ENCODE data around the gene PRKCI. TPM values are rescaled to one million over a fixed set of nuclear protein-coding genes. Genes with fewer than 3 reads are reported as not detected.
"Not testable (repeated sequence)": the region's sequence is repeated elsewhere in the genome, so short reads cannot be mapped to it uniquely, and the experiment has no call there.

PRKCI gene
- total RNA-seq, 2 donors from 2014 or later: 18.0 to 18.7 TPM

DNA sequence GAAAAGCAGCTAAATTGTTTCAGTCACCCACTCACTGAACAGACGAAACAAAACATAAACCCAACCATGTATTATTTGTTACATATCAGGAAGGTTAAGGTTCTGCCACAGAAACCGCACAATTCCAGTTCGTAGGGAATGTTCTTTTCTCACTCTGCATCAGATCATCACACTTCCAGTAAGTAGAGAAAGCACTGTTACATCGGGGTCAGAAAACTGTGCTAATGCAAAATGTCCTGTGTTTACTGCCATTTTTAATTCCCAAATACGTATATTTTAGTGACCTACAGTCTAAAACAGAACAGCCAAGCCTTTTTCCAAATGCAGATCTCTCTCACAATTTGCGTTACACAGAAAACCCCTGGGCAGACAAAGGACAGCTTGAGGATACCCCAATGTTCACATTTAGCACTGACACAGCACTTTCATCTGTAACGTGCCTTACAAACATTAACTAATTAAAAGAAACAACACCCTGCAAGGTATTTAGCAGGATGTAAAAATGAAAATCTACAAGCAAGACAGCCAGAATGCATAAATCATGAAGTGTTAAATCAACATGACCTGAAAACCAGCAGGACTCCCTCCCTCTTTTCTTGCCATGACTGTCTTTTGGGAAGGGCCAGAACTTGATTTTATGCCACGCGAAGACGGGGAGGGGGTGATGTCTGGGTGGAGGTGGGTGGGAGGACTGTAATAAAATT, 100.5 kb downstream of the PRKCI start:
- no peak for ATAC-seq
- H3K36me3 Mint-ChIP-seq (ENCODE audit: low read depth): peaks cover 3% of the 10 kb centered on the region

DNA sequence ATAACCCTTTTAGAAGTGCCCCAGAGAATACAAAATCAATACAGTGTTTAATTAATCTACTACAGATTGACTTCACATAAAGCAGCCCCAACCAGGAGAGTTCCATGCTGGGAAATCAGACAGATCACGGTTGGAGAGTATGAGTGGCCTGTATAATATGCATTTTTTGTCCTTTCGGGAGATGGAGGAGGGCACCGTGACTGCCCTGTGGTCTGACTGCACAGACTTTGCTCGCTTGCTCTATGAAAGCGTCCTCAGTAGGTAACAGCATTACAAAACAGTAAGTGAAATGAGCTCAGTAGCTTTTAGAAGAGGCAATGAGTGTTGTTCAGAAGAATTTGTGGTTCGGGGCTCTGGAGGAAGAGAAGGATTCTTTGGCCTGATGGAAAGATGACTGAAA, 101.1 kb downstream of the PRKCI start:
- H3K36me3 Mint-ChIP-seq (ENCODE audit: low read depth): peaks cover 3% of the 10 kb centered on the region
- H3K9me3 ChIP-seq (ENCODE audit: control insufficient read depth, low read length, poor library complexity, severe bottlenecking): no peaks in the 10 kb centered on the region
- H3K27me3 Mint-ChIP-seq: peaks cover 11% of the 10 kb centered on the region
- H3K27ac Mint-ChIP-seq: no peak overlapping the region
- peaks cover 2% of the 10 kb centered on the region for H3K4me1 Mint-ChIP-seq
- ATAC-seq (no peak), DNase-seq (no peak)
- H3K4me3 Mint-ChIP-seq: no peak overlapping the region

More for the DNA sequence above, 100.5 kb downstream of the PRKCI start:
- no peaks in the 10 kb centered on the region for H3K9me3 ChIP-seq (ENCODE audit: control insufficient read depth, low read length, poor library complexity, severe bottlenecking)
- H3K4me3 Mint-ChIP-seq: no peak overlapping the region
- peaks cover 2% of the 10 kb centered on the region for H3K4me1 Mint-ChIP-seq
- H3K27ac Mint-ChIP-seq: no peak overlapping the region
- H3K27me3 Mint-ChIP-seq: peaks cover 11% of the 10 kb centered on the region
- DNase-seq: no peak

DNA sequence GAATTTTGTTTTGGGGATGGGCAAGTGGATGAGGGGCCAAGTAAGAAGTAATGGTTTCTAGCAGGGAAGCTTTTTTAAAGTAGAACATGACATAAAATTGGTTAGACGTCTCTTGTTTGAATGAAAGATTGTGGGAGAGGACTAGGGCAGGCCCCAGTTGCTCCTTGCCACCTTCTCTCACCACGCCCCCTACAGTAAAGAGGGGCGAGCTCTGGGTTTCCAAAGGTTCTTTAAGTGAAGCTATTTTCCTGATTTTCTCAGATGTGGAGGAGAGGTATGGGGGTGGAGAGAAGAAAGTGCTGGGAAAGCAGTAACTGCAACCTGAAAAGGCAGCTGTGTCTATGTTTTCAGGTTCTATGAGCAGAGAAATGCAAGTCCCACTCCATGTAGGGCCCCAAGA, 102.7 kb downstream of the PRKCI start:
- no peaks in the 10 kb centered on the region for H3K9me3 ChIP-seq (ENCODE audit: control insufficient read depth, low read length, poor library complexity, severe bottlenecking)
- Mint-ChIP-seq H3K36me3 (ENCODE audit: low read depth) (peaks cover 3% of the 10 kb centered on the region), H3K4me1 (peaks cover 2% of the 10 kb centered on the region), H3K27me3 (peaks cover 11% of the 10 kb centered on the region), H3K4me3 (no peak overlapping the region), H3K27ac (peak overlapping the region; percentile 59)
- ATAC-seq (no peak), DNase-seq (no peak)

DNA sequence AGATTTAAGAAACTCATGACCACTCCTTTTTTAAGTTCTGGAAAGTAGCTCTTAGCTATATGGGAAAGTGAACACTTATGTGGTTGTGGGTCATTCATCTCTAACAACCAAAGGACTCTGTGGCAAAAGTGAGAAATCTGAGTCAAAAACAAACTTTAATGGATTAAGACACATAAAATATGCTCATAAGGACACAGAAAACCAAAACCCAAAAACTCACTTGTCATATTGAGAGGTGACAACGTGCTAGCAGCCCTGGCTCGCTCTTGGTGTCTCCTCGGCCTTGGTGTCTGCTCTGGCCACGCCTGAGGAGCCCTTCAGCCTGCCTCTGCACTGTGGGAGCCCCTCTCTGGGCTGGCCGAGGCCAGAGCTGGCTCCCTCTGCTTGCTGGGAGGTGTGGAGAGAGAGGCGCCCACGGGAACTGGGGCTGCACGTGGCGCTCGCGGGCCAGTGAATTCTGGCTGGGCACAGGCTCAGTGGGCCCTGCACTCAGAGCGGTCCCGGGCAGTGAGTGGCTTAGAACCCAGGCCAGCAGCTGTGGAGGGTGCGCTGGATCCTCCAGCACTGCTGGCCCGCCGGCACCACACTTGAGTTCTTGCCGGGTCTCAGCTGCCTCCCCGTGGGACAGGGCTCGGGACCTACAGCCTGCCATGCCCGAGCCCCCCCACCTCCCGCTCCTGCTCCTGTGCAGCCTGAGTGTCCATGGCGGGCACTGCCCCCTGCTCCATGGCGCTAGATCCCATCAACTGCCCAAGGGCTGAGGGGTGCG, 105.0 kb downstream of the PRKCI start:
- Mint-ChIP-seq H3K27me3 (peaks cover 11% of the 10 kb centered on the region), H3K4me1 (peaks cover 5% of the 10 kb centered on the region), H3K36me3 (ENCODE audit: low read depth) (peaks cover 3% of the 10 kb centered on the region), H3K27ac (no peak overlapping the region), H3K4me3 (no peak overlapping the region)
- no peak for DNase-seq
- no peaks in the 10 kb centered on the region for H3K9me3 ChIP-seq (ENCODE audit: control insufficient read depth, low read length, poor library complexity, severe bottlenecking)
- ATAC-seq: no peak

DNA sequence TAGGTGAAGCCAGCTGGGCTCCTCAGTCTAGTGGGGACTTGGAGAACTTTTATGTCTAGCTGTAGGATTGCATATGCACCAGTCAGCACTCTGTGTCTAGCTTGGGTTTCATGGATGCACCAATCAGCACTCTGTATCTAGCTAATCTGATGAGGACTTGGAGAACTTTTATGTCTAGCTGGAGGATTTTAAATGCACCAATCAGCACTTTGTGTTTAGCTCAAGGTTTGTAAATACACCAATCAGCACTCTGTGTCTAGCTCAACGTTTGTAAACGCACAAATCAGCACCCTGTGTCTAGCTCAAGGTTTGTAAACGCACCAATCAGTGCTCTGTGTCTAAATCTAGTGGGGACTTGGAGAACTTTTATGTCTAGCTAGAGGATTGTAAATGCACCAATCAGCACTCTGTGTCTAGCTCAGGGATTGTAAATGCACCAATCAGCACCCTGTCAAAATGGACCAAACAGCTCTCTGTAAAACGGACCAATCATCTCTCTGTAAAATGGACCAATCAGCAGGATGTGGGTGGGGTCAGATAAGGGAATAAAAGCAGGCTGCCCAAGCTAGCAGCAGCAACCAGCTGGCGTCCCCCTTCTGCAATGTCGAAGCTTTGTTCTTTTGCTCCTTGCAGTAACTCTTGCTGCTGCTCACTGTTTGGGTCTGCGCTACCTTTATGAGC, 105.8 kb downstream of the PRKCI start:
- not testable (repeated sequence) for H3K9me3 ChIP-seq (ENCODE audit: control insufficient read depth, low read length, poor library complexity, severe bottlenecking); H3K36me3 Mint-ChIP-seq (ENCODE audit: low read depth); H3K4me1 Mint-ChIP-seq; H3K27me3 Mint-ChIP-seq; DNase-seq; H3K27ac Mint-ChIP-seq; ATAC-seq; H3K4me3 Mint-ChIP-seq

DNA sequence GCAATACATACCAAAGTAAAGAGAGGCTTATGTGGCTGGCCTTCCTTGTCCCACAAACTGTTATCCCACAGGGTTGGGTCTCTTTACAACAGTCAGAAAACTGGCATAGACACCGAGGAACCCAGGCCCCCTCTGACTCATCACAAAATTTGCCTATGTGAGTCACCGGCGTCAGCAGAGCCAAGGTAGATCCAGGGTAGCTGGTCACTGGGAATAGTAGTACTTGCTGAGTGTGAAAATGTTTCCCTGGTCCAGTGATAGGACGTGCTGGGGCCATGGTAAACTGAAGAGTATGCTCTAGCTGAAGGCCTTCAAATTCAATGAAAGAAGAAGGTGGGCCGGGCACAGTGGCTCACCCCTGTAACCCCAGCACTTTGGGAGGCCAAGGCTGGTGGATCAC, 108.1 kb downstream of the PRKCI start:
- DNase-seq (no peak), ATAC-seq (no peak)
- Mint-ChIP-seq H3K27ac (no peak overlapping the region), H3K36me3 (ENCODE audit: low read depth) (peaks cover 2% of the 10 kb centered on the region), H3K4me3 (no peak overlapping the region), H3K27me3 (no peaks in the 10 kb centered on the region), H3K4me1 (peaks cover 3% of the 10 kb centered on the region)
- H3K9me3 ChIP-seq (ENCODE audit: control insufficient read depth, low read length, poor library complexity, severe bottlenecking): no peaks in the 10 kb centered on the region

DNA sequence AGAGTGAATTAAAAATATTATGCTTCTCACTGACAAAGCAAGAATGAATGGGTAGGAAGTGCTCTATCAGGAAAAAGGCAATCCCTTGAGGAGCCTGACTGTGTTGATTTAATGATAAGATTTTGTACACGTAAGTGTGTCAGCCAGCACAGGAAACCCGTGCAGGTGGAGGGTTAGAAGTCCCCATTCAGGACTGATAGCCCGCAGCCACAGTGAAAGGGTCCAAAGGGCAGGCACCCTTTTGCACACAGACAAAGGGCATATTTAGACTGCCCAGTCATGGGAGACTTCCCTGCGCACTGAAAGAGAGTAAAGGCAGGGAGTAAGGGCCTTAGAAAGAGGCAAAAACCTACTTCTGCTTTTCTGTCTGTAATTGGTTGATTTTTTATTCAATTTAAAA, 108.9 kb downstream of the PRKCI start:
- Mint-ChIP-seq H3K36me3 (ENCODE audit: low read depth) (peaks cover 2% of the 10 kb centered on the region), H3K27me3 (no peaks in the 10 kb centered on the region)

DNA sequence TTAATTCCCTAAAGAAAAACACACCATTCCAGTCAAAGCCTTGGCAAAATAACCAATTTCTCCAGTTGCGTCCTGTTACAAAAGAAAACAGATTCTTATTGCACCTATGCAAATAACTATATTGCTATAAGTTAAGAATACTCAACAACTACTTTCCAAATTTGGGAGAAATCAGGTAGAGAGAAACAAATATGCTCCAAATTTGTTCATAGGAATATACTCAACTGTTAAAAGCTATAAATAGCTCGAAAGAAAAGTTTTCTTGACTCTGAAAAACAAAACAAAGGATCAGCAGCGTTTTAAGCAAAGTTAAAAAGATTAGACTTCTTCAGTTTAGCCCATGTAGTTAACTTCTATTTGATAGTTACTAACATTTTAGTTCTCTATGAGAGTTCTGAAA, 115.2 kb downstream of the PRKCI start:
- Mint-ChIP-seq H3K4me1 (no peaks in the 10 kb centered on the region), H3K27ac (no peak overlapping the region), H3K4me3 (no peak overlapping the region), H3K36me3 (ENCODE audit: low read depth) (peaks cover 2% of the 10 kb centered on the region), H3K27me3 (no peaks in the 10 kb centered on the region)
- no peak for DNase-seq
- no peaks in the 10 kb centered on the region for H3K9me3 ChIP-seq (ENCODE audit: control insufficient read depth, low read length, poor library complexity, severe bottlenecking)
- ATAC-seq: no peak

More for the DNA sequence above, 108.9 kb downstream of the PRKCI start:
- ATAC-seq (peak; percentile 32), DNase-seq (no peak)
- peaks cover 3% of the 10 kb centered on the region for H3K4me1 Mint-ChIP-seq
- H3K27ac Mint-ChIP-seq: no peak overlapping the region
- no peaks in the 10 kb centered on the region for H3K9me3 ChIP-seq (ENCODE audit: control insufficient read depth, low read length, poor library complexity, severe bottlenecking)
- H3K4me3 Mint-ChIP-seq: no peak overlapping the region

DNA sequence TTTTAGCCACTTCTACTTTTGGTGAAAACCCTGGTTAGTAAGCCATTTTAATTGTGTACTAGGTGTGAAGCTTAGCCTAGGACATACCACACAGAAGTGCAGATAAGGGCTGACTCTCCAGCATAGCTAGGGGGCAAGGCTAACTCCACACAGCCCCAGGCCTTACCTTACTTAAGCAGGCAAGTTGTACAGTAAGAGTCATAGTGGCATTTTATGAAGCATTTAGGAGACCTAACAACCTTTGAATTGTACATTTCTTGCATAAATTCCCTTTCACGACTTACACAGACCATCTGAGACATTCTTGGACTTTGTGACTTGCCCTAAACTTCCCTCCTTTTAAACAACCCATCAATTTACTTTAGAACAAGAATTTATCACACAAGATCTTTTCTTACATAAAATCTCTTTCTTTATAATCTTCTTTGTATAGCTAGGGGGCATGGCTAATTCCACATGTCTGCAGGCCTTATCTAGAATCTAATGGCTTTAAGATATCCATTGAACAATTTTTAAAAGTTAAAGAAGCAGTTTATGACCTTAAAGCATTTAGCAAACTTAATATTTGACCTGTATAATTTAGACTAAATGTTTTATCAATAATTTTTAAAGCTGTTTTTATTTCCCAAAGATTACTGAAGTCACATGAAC, 116.6 kb downstream of the PRKCI start:
- Mint-ChIP-seq H3K27me3 (no peaks in the 10 kb centered on the region), H3K27ac (no peak overlapping the region), H3K4me1 (no peaks in the 10 kb centered on the region), H3K4me3 (no peak overlapping the region), H3K36me3 (ENCODE audit: low read depth) (no peaks in the 10 kb centered on the region)
- ATAC-seq (no peak), DNase-seq (no peak)
- H3K9me3 ChIP-seq (ENCODE audit: control insufficient read depth, low read length, poor library complexity, severe bottlenecking): no peaks in the 10 kb centered on the region

DNA sequence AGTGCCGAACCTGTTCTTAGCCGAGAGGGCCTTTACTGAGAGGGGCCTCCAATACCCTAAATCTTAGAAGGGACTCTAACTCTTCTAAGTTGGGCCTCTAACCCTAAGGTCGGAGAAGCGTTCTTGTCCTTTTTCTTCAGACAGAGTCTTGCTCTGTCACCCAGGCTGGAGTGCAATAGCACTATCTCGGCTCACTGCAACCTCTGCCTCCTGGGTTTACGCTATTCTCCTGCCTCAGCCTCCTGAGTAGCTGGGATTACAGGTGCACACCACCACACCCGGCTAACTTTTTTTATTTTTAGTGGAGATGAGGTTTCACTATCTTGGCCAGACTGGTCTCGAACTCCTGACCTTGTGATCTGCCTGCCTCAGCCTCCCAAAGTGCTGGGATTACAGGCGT, 120.0 kb downstream of the PRKCI start:
- H3K9me3 ChIP-seq (ENCODE audit: control insufficient read depth, low read length, poor library complexity, severe bottlenecking); H3K4me3 Mint-ChIP-seq; H3K27ac Mint-ChIP-seq; H3K36me3 Mint-ChIP-seq (ENCODE audit: low read depth); ATAC-seq; DNase-seq; H3K4me1 Mint-ChIP-seq; H3K27me3 Mint-ChIP-seq: not testable (repeated sequence)

DNA sequence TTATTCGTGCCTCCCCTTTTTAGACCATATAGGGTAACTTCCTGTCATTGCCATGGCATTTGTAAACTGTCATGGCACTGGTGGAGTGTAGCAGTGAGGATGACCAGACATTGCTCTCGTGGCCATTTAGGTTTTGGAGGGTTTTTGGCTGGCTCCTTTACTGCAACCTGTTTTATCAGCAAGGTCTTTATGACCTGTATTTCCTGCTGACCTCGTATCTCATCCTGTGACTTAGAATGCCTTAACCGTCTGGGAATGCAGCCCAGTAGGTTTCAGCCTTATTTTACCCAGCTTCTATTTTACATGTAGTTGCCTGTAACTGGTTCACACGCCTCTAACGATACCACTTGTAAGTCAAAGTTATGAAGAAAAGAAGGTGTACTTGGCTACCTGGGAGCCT, 121.6 kb downstream of the PRKCI start:
- not testable (repeated sequence) for H3K9me3 ChIP-seq (ENCODE audit: control insufficient read depth, low read length, poor library complexity, severe bottlenecking); DNase-seq; H3K27ac Mint-ChIP-seq; ATAC-seq; H3K36me3 Mint-ChIP-seq (ENCODE audit: low read depth); H3K27me3 Mint-ChIP-seq; H3K4me1 Mint-ChIP-seq; H3K4me3 Mint-ChIP-seq

DNA sequence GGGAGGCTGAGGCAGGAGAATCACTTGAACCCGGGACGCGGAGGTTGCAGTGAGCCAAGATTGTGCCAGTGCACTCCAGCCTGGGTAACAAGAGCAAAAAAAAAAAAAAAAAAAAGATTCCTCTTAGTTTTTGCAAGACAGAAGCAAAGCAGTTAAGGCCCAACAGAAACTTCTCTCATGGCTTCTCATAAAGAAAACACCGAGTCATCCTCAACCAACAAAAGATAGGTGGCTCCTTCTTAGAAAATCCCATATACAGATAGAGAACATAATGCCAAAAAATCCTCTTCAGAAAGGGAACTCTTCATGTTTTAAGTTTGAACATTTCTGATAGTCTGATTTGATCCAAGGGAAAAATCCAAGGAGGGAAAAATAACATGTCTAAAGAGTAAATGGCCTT, 122.7 kb downstream of the PRKCI start:
- H3K9me3 ChIP-seq (ENCODE audit: control insufficient read depth, low read length, poor library complexity, severe bottlenecking): no peaks in the 10 kb centered on the region
- DNase-seq: no peak
- peaks cover 2% of the 10 kb centered on the region for H3K36me3 Mint-ChIP-seq (ENCODE audit: low read depth)
- no peak for ATAC-seq
- peaks cover 2% of the 10 kb centered on the region for H3K4me1 Mint-ChIP-seq
- H3K4me3 Mint-ChIP-seq: no peak overlapping the region
- no peak overlapping the region for H3K27ac Mint-ChIP-seq
- H3K27me3 Mint-ChIP-seq: no peaks in the 10 kb centered on the region
